Upper lobe of left lung (tissue), 4 donors: ENCODE measurements around the gene ASB5.

ENCODE experiments used
- POLR2A ChIP-seq, 4 donors: fragments of 450-650 bp; IDR thresholded peaks; one replicate each; pipeline ENCODE4 v1.5.1; 2016 to 2017; ENCODE audit warnings: antibody characterized with exemption in 4 of 4, mild to moderate bottlenecking in 2 of 4
- TF ChIP-seq, protein P1 (sequence below), 6 experiments: fragments of 450-650 bp in 4 of 6; fragments of 200-600 bp in 2 of 6; sonication (generic) in 2 of 6; IDR thresholded peaks; one replicate each; pipeline ENCODE4 v1.5.1; 2016 to 2019; ENCODE audit warnings: antibody characterized with exemption in 6 of 6

DNA sequence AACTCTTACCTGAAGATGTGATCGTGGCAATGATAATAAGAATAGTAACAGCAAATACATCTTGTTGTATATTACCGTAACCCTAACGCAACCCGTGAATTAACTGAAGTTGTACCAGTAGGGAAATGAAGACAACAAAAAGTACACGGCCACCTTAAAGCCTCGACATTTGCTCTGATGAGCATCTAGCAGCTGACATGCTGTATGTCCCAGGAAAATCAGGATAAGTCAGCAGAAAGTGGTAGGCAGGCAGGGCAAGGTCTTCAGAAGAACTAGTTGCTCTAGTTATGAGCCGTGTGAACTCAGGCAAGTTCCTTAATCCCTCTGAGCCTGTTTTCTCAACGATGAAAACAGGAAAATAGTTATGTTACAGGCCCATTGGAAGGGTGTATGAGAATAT, 7.7 kb upstream of the ASB5 start:
- TF ChIP-seq, protein P1, sequence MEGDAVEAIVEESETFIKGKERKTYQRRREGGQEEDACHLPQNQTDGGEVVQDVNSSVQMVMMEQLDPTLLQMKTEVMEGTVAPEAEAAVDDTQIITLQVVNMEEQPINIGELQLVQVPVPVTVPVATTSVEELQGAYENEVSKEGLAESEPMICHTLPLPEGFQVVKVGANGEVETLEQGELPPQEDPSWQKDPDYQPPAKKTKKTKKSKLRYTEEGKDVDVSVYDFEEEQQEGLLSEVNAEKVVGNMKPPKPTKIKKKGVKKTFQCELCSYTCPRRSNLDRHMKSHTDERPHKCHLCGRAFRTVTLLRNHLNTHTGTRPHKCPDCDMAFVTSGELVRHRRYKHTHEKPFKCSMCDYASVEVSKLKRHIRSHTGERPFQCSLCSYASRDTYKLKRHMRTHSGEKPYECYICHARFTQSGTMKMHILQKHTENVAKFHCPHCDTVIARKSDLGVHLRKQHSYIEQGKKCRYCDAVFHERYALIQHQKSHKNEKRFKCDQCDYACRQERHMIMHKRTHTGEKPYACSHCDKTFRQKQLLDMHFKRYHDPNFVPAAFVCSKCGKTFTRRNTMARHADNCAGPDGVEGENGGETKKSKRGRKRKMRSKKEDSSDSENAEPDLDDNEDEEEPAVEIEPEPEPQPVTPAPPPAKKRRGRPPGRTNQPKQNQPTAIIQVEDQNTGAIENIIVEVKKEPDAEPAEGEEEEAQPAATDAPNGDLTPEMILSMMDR (IDR thresholded peaks at IDR 0.05) = no peak
- TF ChIP-seq POLR2A (IDR thresholded peaks at IDR 0.05) = no peak
